ENCODE data around the gene PSTPIP2.
"Not testable (repeated sequence)": the region's sequence is repeated elsewhere in the genome, so short reads cannot be mapped to it uniquely, and the experiment has no call there.

The PSTPIP2 gene

DNA sequence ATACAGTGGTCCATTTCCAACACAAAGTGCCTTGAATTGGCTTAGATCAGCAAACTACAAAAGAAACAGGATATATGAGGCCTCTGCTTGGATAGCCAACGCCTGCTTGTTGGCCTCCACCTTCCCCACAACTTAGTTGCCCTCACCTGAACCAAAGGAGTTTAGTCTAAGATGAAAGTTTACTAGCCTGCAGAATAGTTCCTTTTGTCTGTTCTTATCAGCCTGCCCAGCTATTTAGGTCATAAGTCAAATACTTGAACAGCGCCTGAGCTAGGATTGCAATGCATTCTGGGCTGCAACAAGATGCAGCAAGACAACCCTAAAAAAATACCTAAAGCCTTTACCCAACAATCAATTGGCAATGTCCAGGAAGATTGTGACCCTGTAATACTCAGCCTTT is 91.8 kb downstream of the PSTPIP2 start:
- no peak for DNase-seq

DNA sequence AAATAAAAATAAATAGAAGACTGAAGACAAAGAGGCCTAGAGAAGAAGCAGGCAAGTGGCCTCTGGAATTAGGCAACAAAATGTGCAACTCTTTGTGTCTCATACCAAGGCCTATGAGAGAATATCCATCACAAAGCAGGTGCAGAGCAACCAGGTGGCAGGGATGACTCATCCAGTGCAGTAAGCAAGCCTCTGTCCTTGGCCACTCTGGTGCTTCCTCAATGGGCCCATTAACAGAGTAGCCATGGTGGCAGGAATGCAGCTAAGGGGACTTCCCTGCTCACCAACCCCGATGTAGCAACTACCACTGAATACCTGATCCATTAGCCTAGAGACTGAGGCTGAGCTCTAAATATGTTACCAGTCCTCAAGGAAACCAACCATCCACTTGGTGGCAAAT is 94.0 kb downstream of the PSTPIP2 start:
- DNase-seq = no peak

DNA sequence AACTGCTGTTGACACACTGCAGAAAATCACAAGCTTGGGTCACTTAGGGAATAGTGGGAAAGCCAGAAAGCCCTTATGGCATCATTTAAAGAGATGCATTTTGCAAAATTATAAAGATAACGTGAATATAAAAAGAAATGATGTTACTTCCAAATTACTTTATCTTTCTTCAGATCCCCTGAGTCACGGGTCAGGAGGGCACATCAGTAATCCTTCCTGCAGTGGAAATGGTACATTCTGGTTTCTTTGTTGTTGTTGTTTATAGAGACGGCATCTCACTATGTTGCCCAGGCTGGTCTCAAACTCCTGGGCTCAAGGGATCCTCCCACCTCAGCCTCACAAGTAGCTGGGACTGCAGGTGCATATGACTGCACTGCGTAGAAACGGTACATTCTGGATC is 95.1 kb downstream of the PSTPIP2 start:
- no peak for DNase-seq

DNA sequence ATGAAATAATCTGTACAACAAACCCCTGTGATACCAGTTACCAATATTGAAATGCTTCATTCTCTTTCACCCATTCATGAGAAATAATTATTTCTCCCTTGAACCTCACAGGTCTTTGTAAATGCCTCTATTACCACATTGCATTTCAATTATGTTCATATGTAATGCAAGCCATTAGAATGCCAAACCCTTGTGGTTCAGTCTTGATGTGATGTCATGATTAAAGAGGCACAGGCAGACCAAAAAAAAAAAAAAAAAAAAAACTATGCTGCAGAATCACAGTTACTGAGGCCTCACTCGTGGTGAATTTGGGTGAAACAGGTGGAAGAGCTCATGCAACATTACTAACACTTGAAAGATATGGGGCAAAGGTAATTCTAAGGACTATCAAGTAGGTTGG is 95.5 kb downstream of the PSTPIP2 start:
- DNase-seq = no peak

DNA sequence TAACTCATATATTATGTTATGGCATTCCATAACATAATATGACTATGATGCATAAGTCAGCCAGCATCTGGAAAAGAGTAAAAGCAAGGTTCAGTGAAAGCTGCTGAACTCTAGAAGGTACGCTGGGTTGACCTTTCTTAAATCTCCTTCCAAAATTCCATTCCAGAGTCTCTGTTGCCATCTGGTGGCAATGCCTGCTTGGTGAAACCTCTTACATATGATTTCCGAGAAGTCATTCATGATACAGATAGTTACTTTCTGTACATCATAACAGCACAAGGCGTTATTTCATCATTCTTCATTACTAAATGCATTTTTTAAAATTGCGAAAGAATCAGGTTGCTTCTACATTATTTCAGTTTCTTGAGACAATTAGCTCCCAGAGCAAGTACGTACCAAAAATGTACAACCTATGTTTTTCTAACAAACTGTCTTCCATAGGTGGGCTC is 97.9 kb downstream of the PSTPIP2 start:
- DNase-seq = peak; percentile 58 to 60

DNA sequence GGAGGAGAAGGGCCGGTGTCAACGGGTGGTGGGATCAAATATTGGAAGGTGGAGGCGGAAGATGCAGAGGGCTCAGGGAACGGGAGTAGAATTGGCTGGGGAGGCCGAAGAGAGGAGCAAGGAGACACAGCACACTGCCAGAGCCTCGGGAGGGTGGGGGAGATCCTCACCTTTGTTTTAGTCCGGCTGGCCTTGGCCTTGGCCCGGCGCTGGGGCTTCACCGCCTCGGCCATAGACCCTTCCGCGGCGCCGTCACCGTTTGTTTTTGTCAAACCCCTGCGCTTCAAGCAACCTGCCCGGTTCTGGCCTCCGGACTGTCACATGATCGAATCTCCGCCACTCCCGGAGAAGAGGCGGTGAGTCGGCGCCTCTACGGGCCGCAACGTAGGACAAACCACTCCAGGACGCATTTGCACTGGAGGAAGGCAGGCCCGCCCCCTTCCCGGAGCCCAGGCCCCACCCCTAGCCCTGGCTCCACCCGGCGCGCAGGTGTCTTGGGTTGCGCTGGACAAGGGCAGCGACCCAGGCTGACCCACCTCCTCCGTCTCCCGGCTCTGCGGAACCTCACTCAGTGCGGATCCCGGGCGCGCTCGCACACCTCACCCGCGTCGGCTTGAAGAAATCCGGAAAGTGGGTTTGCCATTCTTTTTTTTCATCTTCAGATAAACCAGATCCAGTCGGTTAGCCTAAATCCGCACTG is 104.9 kb downstream of the PSTPIP2 start, which contains the start of gene EPG5:
Gene EPG5 (minus strand): TSS at position 323 of the 700 bp plus-strand sequence. CDS start 90 bp downstream, at position 233.
- peak; percentile 92 to 97 for DNase-seq

DNA sequence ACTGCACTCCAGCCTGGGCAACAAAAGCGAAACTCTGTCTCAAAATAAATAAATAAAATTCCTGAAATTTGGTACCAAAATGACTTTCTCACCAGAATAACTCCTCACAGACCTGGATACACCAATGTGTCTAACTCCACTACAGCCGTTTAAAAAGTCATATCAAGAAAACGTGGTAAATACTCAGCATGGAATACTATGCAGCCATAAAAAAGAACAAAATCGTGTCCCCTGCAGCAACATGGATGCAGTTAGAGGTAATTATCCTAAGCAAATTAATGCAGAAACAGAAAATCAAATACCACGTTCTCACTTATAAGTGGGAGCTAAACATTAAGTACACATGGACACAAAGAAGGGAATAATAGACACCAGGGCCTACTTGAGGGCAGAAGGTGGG is 107.1 kb downstream of the PSTPIP2 start:
- DNase-seq = not testable (repeated sequence)

DNA sequence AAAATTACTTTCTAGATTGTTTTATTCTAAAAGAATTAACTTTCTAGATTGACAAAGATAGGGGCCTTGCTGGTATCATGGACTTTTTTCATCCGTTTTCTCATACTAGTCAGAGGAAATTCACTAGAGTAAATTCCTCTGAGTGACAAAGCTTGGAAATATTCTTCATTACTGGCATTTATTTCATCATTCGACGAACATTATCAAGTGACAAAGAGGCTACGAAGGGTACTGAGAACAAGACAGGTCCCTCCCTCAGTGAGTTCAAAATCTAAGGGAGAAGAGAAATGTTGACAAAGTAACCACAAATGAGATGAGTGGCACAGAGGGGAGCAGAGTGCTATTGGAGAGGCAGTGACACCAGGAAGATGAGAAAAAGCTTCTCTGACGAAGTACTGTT is 109.2 kb downstream of the PSTPIP2 start:
- no peak for DNase-seq

DNA sequence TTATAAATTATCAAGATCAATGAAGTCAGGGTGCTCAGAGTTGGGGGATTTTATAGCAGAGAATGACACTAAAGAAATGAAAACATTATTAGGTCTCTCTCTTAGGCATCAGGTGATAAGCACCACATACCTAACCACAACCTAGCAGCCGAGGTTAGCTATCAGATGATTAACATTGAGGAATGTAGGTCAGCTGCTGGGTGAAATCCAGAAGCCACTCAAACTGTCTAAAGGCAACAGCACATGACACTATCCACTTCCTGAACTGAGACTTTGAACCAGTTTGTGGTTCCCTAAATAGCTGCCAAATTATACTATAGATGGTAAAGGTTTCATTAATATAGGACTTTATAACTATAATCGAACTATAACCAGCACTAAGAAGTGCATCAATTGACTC is 109.6 kb downstream of the PSTPIP2 start:
- DNase-seq = no peak

DNA sequence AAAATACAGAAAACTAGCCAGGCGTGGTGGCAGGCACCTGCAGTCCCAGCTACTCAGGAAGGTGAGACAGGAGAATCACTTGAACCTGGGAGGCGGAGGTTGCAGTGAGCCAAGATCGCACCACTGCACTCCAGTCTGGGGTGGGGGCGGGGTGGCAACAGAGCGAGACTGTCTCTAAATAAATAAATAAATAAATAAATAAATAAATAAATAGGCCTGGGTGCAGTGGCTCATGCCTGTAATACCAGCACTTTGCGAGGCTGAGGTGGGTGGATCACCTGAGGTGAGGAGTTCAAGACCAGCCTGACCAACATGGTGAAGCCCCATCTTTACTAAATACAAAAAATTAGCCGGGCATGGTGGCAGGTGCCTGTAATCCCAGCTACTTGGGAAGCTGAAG is 112.6 kb downstream of the PSTPIP2 start:
- DNase-seq = not testable (repeated sequence)

DNA sequence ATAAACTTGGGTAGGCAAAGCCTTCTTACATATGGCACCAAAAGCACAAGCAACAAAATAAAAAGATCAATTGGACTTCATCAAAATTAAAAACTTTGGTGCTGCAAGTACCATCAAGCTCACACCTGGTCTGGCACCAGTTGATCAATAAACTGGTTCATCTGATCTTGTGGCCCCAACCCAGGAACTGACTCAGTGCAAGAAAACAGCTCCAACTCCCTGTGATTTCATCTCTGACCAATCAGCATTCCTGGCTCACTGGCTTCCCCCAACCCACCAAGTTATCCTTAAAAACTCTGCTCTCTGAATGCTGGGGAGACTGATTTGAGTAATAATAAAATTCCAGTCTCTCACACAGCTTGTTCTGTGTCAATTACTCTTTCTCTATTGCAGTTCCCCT is 113.3 kb downstream of the PSTPIP2 start:
- no peak for DNase-seq

DNA sequence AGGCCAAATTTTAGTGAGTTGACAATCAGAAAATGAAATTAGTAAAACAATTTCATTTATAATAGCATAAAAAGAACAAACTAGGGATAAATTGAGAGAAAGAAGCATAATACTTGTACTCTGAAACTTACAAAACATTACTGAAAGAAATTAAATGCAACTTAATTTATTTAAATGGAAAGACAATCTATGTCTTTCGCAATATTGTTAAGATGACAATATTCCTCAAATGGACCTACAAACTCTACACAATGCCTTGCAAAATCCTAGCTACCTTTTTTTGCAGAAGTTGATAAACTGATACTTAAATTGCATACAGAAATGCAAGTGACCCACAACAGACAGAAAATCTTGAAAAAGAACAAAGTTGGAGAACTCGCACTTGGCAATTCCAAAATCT is 114.0 kb downstream of the PSTPIP2 start:
- no peak for DNase-seq

DNA sequence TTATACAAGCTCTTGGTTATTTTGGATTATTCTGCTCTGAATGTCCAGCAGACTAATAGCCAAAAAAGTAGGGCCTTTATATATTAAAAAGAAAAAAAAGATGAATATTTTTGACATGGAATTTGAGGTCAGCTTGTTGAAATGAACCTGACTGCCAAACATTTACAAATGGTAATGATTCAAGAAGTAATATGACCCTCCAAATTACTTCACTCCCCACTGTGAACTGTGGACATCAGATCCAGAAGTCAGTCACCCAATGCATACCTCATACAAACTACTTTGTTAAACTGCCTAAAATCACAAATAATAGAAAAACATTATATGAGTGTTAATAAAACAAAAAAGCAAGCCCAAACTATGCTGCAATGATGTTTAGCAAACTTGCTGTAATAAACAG is 115.0 kb downstream of the PSTPIP2 start:
- no peak for DNase-seq

DNA sequence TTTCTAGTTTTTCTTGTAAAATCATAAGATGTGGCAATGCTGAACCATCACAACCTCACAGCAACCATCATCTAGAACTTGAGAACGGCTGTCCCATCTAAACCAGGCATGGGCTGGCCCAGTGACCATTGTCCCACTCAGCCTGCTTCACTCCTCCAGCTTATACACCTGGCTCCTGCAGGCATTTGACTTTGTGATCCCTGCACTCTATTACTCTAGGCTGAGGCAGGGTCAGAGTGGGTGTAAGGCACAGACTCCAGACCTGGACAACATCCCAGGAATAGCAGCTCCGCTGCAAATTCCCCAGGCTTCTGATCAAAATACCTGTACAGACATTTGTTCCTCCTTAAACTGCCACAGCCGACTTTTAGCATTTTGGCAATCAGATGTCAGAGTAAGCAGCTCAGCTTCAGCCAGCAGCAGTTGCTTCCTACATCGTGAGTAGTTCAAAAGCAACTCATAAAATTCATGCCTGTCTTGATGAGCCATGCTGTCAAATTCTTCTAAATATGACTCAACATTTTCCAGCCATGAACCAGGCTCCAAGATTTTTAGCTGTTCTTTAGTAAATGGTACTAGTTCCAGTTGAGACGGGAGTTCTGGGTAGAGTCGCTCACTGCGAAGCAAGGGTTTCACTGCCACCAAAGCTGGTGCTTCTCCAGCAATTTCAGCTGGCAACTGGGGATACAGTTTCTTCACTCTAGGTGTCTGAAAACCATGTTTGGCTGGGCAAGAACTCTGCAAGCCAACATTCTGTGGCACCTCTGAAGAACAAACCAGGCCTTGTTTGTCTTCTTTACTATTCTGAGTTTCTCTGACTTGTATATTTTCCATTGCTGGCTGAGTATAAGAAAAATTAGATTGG is 117.8 kb downstream of the PSTPIP2 start:
- no peak for DNase-seq

DNA sequence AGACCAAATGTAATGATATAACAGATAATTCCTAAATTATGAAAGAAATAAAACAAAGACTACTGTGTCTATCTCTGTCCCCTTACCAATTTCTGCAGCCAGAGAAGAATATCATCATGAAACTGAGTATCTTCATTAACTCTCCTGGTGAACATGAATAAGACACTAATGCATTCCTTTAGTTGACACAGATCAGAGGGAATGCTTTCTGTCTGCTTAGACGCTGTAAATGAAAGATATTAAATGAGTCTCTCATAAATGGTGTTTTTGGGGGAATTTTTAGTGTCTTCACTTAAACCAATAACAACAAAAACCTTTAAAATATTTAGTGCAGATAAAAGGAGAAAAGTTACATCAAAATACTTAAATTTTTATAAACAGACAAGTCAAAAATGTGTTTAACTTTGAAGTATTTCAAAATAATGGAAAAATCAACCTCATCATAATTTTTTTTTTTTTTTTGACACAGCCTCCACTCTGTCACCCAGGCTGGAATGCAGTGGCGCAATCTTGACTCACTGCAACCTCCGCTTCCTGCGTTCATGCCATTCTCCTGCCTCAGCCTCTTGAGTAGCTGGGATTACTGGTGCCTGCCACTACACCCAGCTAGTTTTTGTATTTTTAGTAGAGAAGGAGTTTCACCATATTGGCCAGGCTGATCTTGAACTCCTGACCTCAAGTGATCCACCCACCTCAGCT is 120.9 kb downstream of the PSTPIP2 start:
- DNase-seq = no peak

DNA sequence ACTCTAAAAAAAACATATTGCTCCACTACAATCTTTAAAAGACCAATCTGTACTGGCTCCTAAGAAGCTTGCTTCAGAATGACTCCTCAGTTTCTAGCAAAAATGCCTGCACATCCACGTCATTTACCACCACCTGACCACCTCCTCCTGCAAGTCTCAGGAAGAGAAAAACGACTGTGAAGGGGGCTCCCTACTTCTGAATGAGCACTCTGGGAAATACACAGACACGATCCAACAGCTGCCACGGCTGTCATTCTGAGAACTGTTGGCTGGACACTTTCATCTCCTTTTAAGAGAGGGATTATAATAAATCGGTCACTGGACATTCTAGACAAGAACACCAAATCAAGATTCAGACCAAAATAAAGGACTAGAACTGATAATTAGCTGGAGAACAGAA is 126.4 kb downstream of the PSTPIP2 start:
- no peak for DNase-seq

DNA sequence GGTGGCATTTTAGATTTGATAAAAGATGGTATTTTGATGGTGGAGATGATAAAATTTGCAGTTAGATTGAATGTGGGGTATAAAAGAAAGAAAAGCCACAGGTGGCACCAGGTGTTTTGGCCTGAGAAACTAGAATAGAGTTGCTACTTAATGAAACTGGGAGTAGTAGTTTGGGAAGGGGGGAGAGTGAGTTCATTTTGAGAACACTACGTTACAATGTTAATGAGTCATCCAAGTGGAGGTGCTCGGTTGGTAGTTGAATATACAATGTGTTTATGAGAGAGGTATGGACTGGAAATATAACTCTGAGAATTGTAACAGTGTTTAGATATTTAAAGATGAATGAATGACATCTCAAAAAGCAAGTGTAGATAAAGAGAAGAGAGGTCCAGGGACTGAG is 131.3 kb downstream of the PSTPIP2 start:
- no peak for DNase-seq

DNA sequence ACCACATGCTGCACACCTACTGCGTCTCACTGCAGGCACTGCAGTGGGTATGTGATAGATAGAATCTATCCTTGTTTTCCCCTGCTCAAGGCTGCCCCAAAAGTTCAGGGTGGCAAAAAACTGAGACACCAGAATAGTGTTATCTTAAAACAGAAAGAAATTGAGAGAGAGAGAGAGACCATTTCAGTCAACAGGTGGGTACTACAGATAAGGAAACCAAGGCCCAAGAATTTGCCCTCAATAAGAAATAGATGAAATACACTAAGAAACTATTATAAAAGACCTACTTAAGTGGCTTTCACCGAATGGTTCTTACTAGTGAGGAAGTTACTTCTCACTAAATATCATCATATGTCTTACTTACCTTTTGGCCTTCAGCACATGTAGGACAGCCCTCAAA is 132.8 kb downstream of the PSTPIP2 start:
- no peak for DNase-seq

DNA sequence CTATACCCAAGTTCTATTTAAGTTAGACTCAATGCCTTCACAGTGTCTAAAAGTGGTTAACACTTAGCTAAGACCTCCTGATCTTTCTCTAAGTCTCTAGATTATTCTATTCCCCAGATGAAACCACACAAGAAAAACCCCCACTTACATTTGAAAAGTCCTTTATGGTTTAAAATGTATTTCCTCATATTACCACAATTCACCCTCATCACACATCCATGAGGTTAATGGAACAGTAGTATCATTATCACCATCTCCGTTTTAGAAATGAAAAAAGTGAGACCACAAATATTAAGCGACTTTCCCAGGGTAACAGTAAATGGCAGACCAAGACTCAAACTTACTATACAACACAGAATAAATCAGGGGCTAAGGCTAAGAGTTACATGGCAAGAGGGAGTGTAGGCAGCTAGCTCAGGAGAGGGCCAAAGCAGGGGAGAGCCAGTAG is 133.5 kb downstream of the PSTPIP2 start:
- DNase-seq = no peak

DNA sequence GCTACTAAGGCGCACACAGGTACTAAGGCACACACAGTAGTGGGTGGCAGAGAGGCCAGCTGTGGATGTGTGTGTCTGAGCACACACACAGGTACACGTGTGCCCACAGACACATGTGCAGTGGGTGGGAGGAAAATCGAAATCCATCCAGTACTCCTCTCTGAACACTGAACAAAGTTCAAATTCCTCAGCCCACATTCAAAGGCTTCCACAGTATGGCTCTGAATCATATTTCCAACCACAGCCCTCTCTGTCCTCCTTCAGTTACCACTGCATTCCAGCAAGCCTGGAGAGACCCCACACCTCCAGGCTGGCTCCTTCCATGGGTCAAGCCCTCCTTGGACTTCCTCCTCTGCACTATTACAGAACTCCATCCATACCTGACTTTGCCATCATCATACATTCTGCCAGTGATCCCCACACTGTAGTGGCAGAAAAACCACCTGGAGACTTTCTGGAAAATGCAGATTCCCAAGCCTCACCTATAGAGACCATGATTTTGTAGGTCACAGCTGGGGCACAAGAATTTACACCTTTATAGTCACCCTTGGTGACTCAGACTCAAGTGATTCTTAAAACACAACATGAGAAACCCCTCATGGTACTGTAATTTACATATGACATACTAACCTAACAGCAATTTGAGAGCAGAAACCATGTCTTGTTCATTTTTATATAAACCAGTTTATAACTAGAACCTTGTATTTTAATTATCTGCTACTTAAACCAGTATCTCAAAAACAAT is 136.3 kb downstream of the PSTPIP2 start:
- no peak for DNase-seq

All from NCI-H2081 (cell line).